GM21515 (cell line): Measurements from ENCODE around the gene TRIM65.
"Not testable (repeated sequence)": the region's sequence is repeated elsewhere in the genome, so short reads cannot be mapped to it uniquely, and the experiment has no call there.

Experiments used
- ATAC-seq: cut with Tn5 transposase; IDR thresholded peaks from one replicate; pipeline ENCODE4 v1.9.1; 2021; ENCODE audit not compliant: unreplicated experiment

The TRIM65 gene

DNA sequence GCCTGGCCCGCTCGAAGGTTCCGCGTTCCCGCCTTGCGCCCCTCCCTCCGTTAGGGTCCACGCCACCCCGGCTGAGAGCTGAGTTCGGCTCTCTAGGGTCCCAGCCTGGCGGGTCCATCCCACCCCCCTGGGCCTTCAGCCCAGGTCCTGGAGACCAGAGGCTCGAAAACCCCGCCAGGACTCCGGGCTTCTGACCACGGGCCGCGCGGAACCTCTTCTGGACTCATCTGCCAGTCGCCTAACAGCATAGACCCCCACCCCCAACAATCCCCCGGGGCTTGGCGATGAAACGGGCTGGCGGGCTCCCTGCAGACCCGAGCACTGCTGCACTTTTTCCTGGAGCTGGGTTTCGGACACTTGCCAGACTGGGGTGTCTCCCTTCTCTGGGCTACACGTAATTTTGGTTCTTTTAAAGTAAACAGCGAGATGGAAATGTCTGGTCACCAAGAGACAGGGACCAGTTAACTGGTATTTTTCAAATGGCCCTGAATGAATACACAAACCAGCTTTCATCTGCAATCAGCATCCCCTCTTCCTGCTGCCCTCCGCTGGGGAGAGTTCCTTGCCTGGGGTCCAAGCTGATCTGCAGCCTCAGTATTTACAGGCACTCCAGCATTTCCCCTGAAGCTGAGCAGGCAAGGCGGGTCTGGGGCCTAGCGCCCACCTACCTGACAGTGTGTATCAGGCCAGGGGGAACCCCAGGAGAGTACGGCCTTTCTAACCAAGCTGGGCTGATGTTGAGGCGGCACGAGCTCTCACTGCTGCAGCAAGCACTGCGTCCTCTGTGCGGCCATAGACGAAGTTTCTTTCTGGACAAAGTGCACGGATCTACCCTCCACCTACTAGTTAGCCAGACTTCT is 639 bp upstream of the TRIM65 start:
- no peak for ATAC-seq

- ATAC-seq, result no peak
These were observed 1.2 kb downstream of the TRIM65 start for GRCh38 chr17:75895370-75896155.

DNA sequence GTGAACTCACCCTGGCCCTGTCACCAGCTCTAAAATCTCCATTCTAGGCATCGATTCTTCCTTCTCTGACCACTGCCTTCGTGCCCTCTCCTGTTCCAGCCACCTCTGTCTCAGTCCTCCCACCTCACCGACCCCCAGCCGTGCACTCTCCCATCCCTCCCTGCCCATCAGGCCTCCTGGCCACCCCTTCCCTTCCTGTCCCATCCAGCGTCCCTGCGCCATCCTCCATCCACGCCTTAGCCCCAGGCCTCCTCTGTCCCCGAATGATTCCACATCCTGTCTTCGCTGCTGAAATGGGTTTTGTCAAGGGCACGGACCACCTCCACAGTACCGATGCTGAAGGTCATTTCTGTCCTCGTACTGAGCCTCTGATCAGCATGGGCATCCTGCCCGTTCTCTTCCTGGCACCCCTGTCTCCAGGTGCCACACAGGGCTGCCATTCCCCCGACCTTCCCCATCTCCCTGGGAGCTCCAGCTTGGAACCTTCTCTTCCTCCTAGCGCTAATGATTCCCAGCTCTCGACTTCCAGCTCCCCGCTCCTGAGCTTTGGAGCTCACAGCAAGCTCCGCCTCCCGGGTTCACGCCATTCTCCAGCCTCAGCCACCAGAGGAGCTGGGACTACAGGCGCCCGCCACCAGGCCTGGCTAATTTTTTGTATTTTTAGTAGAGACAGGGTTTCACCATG is 2.6 kb downstream of the TRIM65 start:
- no peak for ATAC-seq

DNA sequence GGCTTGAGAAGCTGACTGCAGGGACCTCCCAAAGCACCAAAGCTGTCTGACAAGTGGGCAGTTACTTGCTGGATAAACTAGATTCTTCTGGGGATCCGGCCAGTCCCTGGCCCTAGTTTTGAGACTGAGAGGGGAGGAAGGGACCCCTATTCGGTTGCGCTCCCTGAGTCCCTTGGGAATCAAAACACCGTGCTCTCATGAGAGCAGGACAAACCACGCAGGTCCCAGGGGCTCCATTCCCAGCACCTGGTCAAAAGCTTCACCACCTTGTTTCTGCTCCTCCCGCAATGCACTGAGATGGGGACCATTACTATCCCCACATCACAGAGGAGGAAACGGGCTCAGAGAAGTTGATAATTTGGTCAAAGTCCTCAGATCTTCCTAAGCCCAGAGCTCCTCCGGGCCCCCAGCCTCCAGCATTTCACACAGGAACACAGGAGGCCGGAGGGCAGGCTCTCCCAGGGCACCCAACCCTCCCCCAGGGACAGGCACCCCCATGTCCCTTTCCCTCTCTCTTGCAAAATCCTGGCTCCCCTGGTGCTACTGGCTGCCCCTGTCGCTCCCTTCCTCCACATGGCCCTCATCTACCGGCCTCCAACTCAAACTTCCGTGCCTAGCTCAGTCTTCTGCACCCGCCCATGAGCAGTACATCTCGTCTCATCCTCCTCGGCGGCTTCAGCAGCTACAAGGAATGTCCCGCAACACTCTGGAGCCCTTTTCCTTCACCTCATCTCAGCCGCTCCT is 3.3 kb downstream of the TRIM65 start:
- ATAC-seq, result no peak

GRCh38 chr17:75892556-75893224 is 4.1 kb downstream of the TRIM65 start:
- ATAC-seq, result no peak

DNA sequence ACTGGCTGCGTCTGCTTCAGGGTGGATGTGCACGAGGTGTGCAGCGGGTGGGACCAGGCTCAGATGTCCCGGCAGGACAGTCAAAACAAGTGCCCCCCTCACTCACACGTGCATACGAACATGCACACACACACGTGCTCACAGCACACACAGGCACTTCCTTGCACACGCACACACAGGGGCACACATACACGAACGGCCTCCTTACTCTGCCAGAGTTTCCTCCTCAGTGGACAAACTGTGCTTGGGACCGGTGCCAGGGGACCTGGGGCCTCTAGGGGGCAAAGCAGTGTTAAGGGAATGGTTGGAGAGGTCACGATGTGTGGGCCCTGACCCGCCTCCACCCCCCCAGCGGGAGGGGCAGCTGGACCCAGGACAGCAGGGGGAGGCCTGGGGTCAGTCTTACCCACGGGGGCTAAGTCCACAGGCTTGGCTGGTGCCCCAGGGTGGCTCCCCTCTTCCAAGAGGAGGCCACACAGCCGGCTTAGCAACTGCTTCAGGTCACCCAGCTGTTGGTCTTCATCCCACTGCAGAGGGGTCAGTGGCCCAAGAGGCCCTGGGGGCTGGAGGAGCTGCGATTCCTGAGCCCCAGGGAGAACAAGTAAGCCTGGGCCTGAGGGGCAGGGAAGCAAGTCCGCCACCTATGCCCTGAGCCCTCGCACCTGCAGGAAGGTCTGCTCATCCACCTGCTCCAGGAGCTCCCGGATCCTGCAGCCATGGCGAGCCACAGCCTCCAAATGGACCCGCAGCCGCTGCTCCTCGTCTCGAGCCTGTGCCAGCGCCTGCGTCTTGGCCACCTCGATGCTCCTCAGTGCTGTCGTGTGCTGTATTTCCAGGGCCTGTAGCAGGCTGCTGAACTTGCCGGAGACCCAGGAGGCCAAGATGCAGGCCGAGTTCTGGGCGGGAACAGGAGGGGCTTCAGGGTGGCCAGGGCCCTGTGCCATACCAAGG is 4.9 kb downstream of the TRIM65 start:
- ATAC-seq, result no peak

DNA sequence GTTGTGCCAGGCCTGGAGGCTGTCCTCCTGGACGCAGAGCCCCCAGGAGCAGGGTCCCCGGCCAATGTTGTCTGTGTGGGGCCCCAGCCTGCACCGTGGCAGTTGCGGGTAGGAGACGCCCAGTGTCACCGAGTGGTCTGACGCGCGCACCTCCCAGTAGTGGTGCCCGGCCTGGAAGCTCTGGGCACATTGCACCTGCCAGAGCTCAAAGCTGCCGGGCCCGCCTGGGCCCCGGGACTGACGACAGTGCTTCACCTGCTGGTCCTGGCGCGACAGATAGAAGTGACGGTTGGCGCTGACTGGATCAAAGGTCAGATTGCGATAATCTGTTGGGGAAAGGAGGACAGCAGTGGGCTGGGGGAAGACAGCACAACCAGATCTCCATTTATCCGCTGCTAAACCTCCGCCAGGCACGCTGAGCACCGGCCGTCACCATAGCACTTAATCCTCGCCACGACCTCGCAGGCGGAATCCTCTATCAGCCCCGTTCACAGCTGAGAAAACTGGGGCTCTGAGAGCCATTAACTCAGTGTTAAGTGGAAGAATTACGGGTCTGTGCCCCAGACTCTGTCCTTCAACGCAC is 5.6 kb downstream of the TRIM65 start:
- ATAC-seq, result no peak

GRCh38 chr17:75889454-75889853 is 7.3 kb downstream of the TRIM65 start:
- ATAC-seq, result no peak

GRCh38 chr17:75888484-75888883 is 8.3 kb downstream of the TRIM65 start:
- ATAC-seq, result no peak

DNA sequence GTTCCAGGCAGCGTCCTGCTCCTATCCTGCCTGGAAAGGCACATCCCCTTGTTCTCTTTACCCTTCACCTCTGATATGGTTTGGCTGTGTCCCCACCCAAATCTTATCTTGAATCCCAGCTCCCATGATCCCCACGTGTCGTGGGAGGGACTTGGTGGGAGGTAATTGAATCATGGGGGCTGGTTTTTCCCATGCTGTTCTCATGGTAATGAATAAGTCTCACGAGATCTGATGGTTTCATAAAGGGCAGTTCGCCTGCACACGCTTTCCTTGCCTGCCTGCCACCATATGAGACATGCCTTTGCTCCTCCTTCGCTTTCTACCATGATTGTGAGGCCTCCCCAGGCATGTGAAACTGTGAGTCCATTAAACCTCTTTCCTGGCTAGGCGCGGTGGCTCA is 10.9 kb downstream of the TRIM65 start:
- not testable (repeated sequence) for ATAC-seq

DNA sequence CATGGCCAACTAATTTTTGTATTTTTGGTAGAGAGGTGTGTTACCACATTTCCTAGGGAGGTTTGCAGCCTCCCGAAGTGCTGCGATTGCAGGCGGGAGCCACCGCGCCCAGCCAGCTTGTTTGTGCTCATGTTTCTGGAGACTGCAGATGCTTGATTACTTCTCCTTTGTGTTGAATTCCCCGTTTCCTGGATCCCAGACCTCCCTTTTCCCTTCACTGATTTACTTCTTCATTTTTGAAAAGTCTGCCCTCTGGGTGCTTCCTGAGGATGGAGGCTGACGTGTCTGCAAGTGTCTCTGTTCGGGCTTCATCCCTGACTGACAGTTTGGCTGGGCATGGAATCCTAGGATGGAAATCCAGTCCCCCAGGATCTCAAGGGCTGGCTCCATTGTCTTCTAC is 11.3 kb downstream of the TRIM65 start:
- no peak for ATAC-seq

- ATAC-seq, result no peak
These were observed 14.9 kb downstream of the TRIM65 start for GRCh38 chr17:75881678-75882454.

GRCh38 chr17:75880266-75880665 is 16.5 kb downstream of the TRIM65 start:
- no peak for ATAC-seq

DNA sequence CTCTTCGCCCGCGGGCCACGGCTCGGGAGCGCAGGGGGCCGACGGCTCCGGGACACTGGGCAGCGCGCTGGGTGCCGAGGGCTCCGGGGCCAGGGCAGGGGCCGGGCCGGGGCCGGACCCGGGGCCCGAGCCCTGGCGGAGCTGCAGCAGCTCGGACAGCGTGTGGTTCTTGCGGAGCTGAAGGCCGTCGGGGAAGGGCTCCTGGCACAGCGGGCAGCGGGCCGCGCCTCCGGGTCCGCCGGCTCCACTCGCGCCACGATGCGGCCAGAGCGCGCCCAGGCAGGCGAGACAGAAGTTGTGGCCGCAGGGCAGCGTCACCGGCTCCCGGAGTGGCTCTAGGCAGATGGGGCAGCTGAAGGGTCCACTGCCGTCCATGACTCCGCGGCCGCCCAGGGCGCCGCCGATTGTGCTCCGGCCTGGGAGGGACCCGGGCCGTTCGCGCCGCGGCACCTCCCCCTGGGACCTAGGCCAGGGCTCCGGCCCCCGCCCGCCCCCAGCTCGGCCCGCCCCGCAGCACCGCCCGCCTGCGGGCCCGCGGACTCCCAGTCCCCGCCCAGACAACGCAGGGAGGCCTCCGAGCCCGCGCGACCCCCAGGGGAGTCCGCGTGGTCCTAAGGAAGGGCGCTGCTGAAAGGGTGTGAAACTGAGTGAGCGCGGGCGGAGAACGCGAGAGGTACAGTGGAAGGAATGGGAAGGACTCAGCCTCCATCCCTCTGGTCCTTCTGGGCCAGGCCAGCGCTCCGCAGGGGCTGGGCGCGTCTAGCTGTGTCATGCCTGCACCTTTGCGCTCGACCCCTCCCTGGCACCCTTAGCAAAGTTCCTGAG is 18.4 kb downstream of the TRIM65 start, which contains the start of gene TRIM47:
Gene TRIM47 (minus strand): TSS at position 408 of the 825 bp plus-strand sequence. CDS start 33 bp downstream, at position 375.
- ATAC-seq, result no peak

DNA sequence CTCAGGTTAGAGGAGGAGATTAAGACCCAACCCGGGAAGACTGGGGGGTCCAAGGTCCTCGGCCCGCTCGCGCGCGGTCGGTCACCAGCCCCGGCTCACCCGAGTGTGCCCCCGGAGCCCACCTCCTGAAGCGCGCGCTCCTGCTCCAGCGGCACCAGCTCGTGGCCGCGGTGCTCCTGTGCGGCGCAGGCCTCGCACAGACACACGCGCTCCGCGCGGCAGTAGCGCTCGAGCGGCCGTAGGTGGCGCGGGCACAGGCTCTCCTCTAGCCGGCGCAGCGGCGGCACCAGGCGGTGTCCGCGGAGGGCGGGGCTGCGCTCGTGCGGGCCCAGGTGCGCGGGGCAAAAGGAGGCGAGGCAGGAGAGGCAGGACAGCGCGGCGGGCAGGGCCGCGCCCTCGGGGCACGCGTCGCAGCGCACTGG is 19.0 kb downstream of the TRIM65 start:
- ATAC-seq, result no peak

DNA sequence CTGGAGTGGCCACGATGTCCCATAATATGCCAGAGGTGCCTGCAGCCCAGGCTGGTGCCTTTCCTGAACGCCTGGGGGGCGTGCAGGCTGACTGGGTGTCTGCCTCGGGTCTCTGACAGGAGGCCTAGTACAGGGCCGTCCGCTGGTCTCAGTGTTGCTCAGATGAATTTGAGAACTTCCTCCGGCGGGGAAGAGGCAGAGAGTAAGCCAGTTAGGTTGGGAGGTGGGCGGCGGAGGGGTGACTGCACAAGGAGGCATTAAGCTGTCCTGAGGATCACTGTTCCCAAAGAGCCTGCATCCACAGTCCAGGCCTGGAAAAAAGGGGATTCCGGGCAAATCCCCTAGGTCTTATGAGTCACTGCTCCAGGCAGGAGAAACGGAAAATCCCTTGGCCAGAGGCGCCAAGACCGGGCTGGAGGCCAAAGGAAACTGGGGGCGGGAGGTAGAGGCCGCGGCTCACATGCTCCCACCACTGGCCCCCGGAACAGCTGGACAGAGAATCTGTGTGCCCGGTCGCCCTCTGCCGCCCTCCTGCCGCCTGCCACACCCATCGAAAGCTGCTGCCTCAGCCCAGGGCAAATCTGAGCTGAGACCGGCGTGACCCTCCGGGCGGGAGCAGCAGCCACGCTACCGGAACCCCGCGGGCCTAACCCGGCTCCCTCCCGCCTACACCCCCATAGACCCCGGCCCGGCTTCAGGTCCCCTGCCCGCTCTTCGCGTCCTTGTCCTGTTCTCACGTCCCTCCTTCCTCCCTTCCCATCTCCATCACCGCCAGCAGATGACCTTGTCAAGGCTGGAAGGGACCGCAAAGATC is 19.6 kb downstream of the TRIM65 start:
- ATAC-seq, result no peak
